ENCODE results near the gene WFIKKN2. TPM values are rescaled to one million over a fixed set of nuclear protein-coding genes. Genes with fewer than 3 reads are reported as not detected.

The WFIKKN2 gene
- total and polyA plus RNA-seq, 2 of the 13 experiments (the other 11 are each of a cell fraction or from before 2014, with no cell fraction given): not detected

- TF ChIP-seq AHDC1 (CRISPR knock-in tag; IDR thresholded peaks at IDR 0.05; ENCODE audit: borderline replicate concordance) (peak; percentile 82; the same call in 1 of the 2 replicates), ZNF766 (CRISPR knock-in tag; IDR thresholded peaks at IDR 0.05; ENCODE audit: borderline replicate concordance) (0 out of 2 replicates have a peak, but pooled peaks have one; percentile 37), KDM2A (CRISPR knock-in tag; IDR thresholded peaks at IDR 0.05; ENCODE audit: borderline replicate concordance, low read depth) (peak; percentile 72), TFAP4 (IDR thresholded peaks at IDR 0.05; ENCODE audit: borderline replicate concordance, low read depth) (peak; percentile 84), ZNF784 (CRISPR knock-in tag; IDR thresholded peaks at IDR 0.05; ENCODE audit: borderline replicate concordance) (peak; percentile 11; the same call in 1 of the 2 replicates), BATF2 (CRISPR knock-in tag; IDR thresholded peaks at IDR 0.05) (0 out of 2 replicates have a peak, but pooled peaks have one; percentile 4), ERF (CRISPR knock-in tag; IDR thresholded peaks at IDR 0.05) (peak; percentile 58; the same call in 1 of the 2 replicates), ZZZ3 (CRISPR knock-in tag; IDR thresholded peaks at IDR 0.05; ENCODE audit: borderline replicate concordance) (peak; percentile 59), CC2D1A (CRISPR knock-in tag; IDR thresholded peaks at IDR 0.05) (0 out of 2 replicates have a peak, but pooled peaks have one; percentile 28), STAT5B (CRISPR knock-in tag; IDR thresholded peaks at IDR 0.05) (peak; percentile 68; the same call in 1 of the 2 replicates), ZFX (CRISPR knock-in tag; IDR thresholded peaks at IDR 0.05; ENCODE audit: low read depth) (peak; percentile 96), PBX2 (CRISPR knock-in tag; IDR thresholded peaks at IDR 0.05) (0 out of 2 replicates have a peak, but pooled peaks have one; percentile 42), ZNF780A (CRISPR knock-in tag; IDR thresholded peaks at IDR 0.05) (no peak), TBL1XR1 (IDR thresholded peaks at IDR 0.05; ENCODE audit: borderline replicate concordance, low read length, partially characterized antibody) (no peak), ZNF891 (CRISPR knock-in tag; IDR thresholded peaks at IDR 0.05) (peak; percentile 44; the same call in 1 of the 2 replicates), NFE2L2 (IDR thresholded peaks at IDR 0.05; ENCODE audit: low read length) (no peak), ZNF674 (CRISPR knock-in tag; IDR thresholded peaks at IDR 0.05; ENCODE audit: low read depth) (peak; percentile 74; the same call in 1 of the 2 replicates), HNRNPK (IDR thresholded peaks at IDR 0.05; ENCODE audit: low read depth, low read length, poor library complexity, severe bottlenecking) (peak; percentile 35)
Measured at GRCh38 chr17:50867363-50868139, 32.2 kb downstream of the WFIKKN2 start (continued).
